Keratinocyte (primary cell): ENCODE measurements around the gene CCND1. TPM values are rescaled to one million over a fixed set of nuclear protein-coding genes. Genes with fewer than 3 reads are reported as not detected.
A peak's percentile ranks its signal among the peaks of the same experiment; 100 is the strongest.

ENCODE experiments used
- DNase-seq: peaks from one replicate; pipeline ENCODE4 v3.0.0-alpha.2; 2011; ENCODE audit warnings: low read depth, missing footprints, low spot score
- FAIRE-seq: peaks from 2 replicates; lab custom pipeline; 2011; peaks lifted over from hg19 to GRCh38; lab: Jason Lieb, UNC
- H2AFZ ChIP-seq: 2 replicates; pipeline ENCODE4 v1.6.0; 2012; ENCODE audit warnings: low read length, control low read depth, inconsistent platforms; ENCODE audit not compliant: control insufficient read depth
- H3K27ac ChIP-seq: 2 replicates; pipeline ENCODE4 v1.5.1; 2011; ENCODE audit warnings: low read length; ENCODE audit not compliant: control insufficient read depth, insufficient read depth
- H3K27me3 ChIP-seq: 3 replicates; pipeline ENCODE4 v1.6.0; 2011; ENCODE audit warnings: low read length; ENCODE audit not compliant: control insufficient read depth, insufficient read depth; ENCODE audit errors: extremely low read depth
- H3K36me3 ChIP-seq, 2 experiments: 2 replicates in 1 of 2; 3 replicates in 1 of 2; pipeline ENCODE4 v1.5.1; 2011; ENCODE audit warnings: low read length in 2 of 2, mild to moderate bottlenecking in 1 of 2; ENCODE audit not compliant: control insufficient read depth in 2 of 2, insufficient read depth in 2 of 2; ENCODE audit errors: extremely low read depth in 1 of 2
- H3K4me1 ChIP-seq: 3 replicates; pipeline ENCODE4 v1.5.1; 2011; ENCODE audit warnings: low read length; ENCODE audit not compliant: control insufficient read depth, insufficient read depth; ENCODE audit errors: extremely low read depth
- H3K4me2 ChIP-seq: 3 replicates; pipeline ENCODE4 v1.6.0; 2011; ENCODE audit warnings: low read depth, low read length; ENCODE audit not compliant: control insufficient read depth, insufficient read depth; ENCODE audit errors: extremely low read depth
- H3K4me3 ChIP-seq, 3 experiments: fragments of 200-600 bp in 1 of 3; sonication (generic) in 1 of 3; 2 replicates in 2 of 3; 3 replicates in 1 of 3; pipeline ENCODE4 v1.5.1; 2011 to 2016; ENCODE audit warnings: low read length in 3 of 3, mild to moderate bottlenecking in 3 of 3, control low read depth in 2 of 3, inconsistent platforms in 1 of 3, low read depth in 1 of 3, mixed read lengths in 1 of 3, mixed run types in 1 of 3, moderate library complexity in 1 of 3; ENCODE audit not compliant: control insufficient read depth in 2 of 3, insufficient read depth in 2 of 3; ENCODE audit errors: extremely low read depth in 1 of 3
- H3K79me2 ChIP-seq: 2 replicates; pipeline ENCODE4 v1.6.0; 2012; ENCODE audit warnings: low read length; ENCODE audit not compliant: control insufficient read depth, insufficient read depth
- H3K9ac ChIP-seq: 3 replicates; pipeline ENCODE4 v1.6.0; 2011; ENCODE audit warnings: low read length; ENCODE audit not compliant: control insufficient read depth, insufficient read depth; ENCODE audit errors: extremely low read depth
- H3K9me1 ChIP-seq: 3 replicates; pipeline ENCODE4 v1.6.0; 2011; ENCODE audit warnings: low read length; ENCODE audit not compliant: control insufficient read depth, insufficient read depth; ENCODE audit errors: extremely low read depth
- H3K9me3 ChIP-seq: 2 replicates; pipeline ENCODE4 v1.5.1; 2012; ENCODE audit warnings: low read depth, low read length; ENCODE audit not compliant: control insufficient read depth
- H4K20me1 ChIP-seq: 3 replicates; pipeline ENCODE4 v1.6.0; 2011; ENCODE audit warnings: low read length; ENCODE audit not compliant: control insufficient read depth, insufficient read depth; ENCODE audit errors: extremely low read depth
- CTCF ChIP-seq, 3 experiments: IDR thresholded peaks in 1 of 3; conservative IDR thresholded peaks in 1 of 3; optimal IDR thresholded peaks in 1 of 3; 2 replicates in 2 of 3; 3 replicates in 1 of 3; pipeline versions ENCODE3 to v1.5.1; 2011; ENCODE audit warnings: low read length in 3 of 3, mild to moderate bottlenecking in 3 of 3, moderate library complexity in 2 of 3, control low read depth in 1 of 3, inconsistent platforms in 1 of 3; ENCODE audit not compliant: insufficient read depth in 2 of 3; ENCODE audit errors: extremely low read depth in 1 of 3
- EZH2 ChIP-seq: IDR thresholded peaks from one replicate; pipeline ENCODE4 v1.6.1; 2012; ENCODE audit warnings: inconsistent platforms, mild to moderate bottlenecking, low read length, moderate library complexity
- dilution Hi-C: fragments of 300-500 bp; cut with MboI; formaldehyde crosslinking; loops from one replicate; pipeline ENCODE4 v1.7.0; 2020; ENCODE audit warnings: low sequenced_read_pairs; ENCODE audit not compliant: extremely low pct_ligation_motif_present
- polyA plus RNA-seq, 5 experiments: library from polyadenylated mRNA; depleted of rRNA in 3 of 5; stranded (reverse) in 3 of 5; stranded (forward) in 1 of 5; unstranded in 1 of 5; fragments of >200 nt; gene quantifications; 1 replicate in 1 of 5; 2 replicates in 3 of 5; 3 replicates in 1 of 5; pipeline versions ENCODE4 v1.2.1 to v1.2.3, GENCODE V29; 2011 to 2012; ENCODE audit warnings: missing spikeins in 2 of 5, low read depth in 1 of 5, low replicate concordance in 1 of 5

CCND1 gene
- polyA plus RNA-seq, 1 donor (not counting 4 experiments of a cell fraction or from before 2014, with no cell fraction given) = 124 TPM

GRCh38 chr11:69667619-69668604, 27.0 kb downstream of the CCND1 start:
- TF ChIP-seq EZH2 = no peak
- TF ChIP-seq CTCF (optimal IDR thresholded peaks at IDR 0.05 in 1 of 3, IDR thresholded peaks at IDR 0.05 in 1 of 3, conservative IDR thresholded peaks at IDR 0.05 in 1 of 3; ENCODE audit: extremely low read depth in 1 of 3, insufficient read depth in 2 of 3, low read length in 3 of 3) = no peak
- H3K27me3 ChIP-seq = no peaks in the 10 kb centered on the region
- DNase-seq = no peak
- peak; percentile 26 for FAIRE-seq
- H3K4me2 ChIP-seq = peak overlapping the region; percentile 30
- H3K9me3 ChIP-seq = no peaks in the 10 kb centered on the region
- no peak overlapping the region for H2AFZ ChIP-seq
- H3K4me1 ChIP-seq = peaks cover 11% of the 10 kb centered on the region
- H3K27ac ChIP-seq = no peak overlapping the region
- H3K9me1 ChIP-seq = no peaks in the 10 kb centered on the region
- peaks cover 9% of the 10 kb centered on the region for H3K79me2 ChIP-seq
- dilution Hi-C loops = loop anchor here (10.0 kb wide), 1 partner anchor 553 kb away; no protein-coding TSS in a partner anchor
- H3K9ac ChIP-seq = no peak overlapping the region
- H3K36me3 ChIP-seq = peaks cover 23 to 37% of the 10 kb centered on the region in 2 experiments
- peaks cover 6% of the 10 kb centered on the region for H4K20me1 ChIP-seq
- no peak overlapping the region for H3K4me3 ChIP-seq

- no peak overlapping the region for H3K4me2 ChIP-seq
These were observed 28.5 kb downstream of the CCND1 start for GRCh38 chr11:69669486-69669885.

More at GRCh38 chr11:69669486-69669885, 28.5 kb downstream of the CCND1 start:
- no peak overlapping the region for H3K4me3 ChIP-seq
- H4K20me1 ChIP-seq = peaks cover 3% of the 10 kb centered on the region
- peaks cover 24% of the 10 kb centered on the region for H3K79me2 ChIP-seq
- no peak for TF ChIP-seq EZH2
- no peak for TF ChIP-seq CTCF (optimal IDR thresholded peaks at IDR 0.05 in 1 of 3, IDR thresholded peaks at IDR 0.05 in 1 of 3, conservative IDR thresholded peaks at IDR 0.05 in 1 of 3; ENCODE audit: extremely low read depth in 1 of 3, insufficient read depth in 2 of 3, low read length in 3 of 3)
- no peak overlapping the region for H3K27ac ChIP-seq
- no peak overlapping the region for H3K9ac ChIP-seq
- H3K9me1 ChIP-seq = no peaks in the 10 kb centered on the region
- no peak for DNase-seq
- H3K9me3 ChIP-seq = no peaks in the 10 kb centered on the region
- H2AFZ ChIP-seq = no peak overlapping the region
- peaks cover 17% of the 10 kb centered on the region for H3K4me1 ChIP-seq
- dilution Hi-C loops = loop anchor here (10.0 kb wide), 1 partner anchor 555 kb away; no protein-coding TSS in a partner anchor
- no peaks in the 10 kb centered on the region for H3K27me3 ChIP-seq
- no peak for FAIRE-seq
- peaks cover 16 to 34% of the 10 kb centered on the region in 2 experiments for H3K36me3 ChIP-seq
